ENCODE measurements around the gene HEBP2.

DNA sequence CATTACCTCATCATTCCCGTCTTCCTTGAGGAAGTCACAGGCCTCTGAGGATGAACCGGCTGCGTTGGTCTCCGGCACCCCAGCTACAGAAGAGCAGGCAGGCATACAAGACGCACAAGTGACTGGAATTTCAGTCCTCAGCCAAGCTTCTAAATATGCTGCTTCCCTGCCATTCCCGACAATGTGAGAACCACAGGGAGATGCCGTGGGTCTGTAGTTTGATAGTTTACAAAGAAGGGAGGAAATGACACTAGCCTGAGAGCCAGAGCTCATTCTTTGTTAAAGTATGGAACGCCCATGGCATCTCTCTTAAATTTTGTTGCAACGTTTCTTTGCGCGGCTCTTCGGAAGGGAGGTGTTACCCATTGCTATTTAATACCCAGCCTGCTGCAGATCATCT, 25.7 kb downstream of the HEBP2 start:
- no peak for TF ChIP-seq U2AF2 (IDR thresholded peaks at IDR 0.05; ENCODE audit: low read depth, low read length)
- no peak for TF ChIP-seq NFRKB (IDR thresholded peaks at IDR 0.05)
- no peak for TF ChIP-seq ATAD3A (CRISPR knock-in tag; IDR thresholded peaks at IDR 0.05)
- no peak for TF ChIP-seq ZNF431 (CRISPR knock-in tag; IDR thresholded peaks at IDR 0.05; ENCODE audit: borderline replicate concordance, low read depth)
- no peak for TF ChIP-seq EP300 (IDR thresholded peaks at IDR 0.05; ENCODE audit: low read depth in 2 of 2, low read length in 2 of 2)
- TF ChIP-seq EP300 (CRISPR knock-in tag; IDR thresholded peaks at IDR 0.05; ENCODE audit: borderline replicate concordance) = no peak
- TF ChIP-seq, protein P1, sequence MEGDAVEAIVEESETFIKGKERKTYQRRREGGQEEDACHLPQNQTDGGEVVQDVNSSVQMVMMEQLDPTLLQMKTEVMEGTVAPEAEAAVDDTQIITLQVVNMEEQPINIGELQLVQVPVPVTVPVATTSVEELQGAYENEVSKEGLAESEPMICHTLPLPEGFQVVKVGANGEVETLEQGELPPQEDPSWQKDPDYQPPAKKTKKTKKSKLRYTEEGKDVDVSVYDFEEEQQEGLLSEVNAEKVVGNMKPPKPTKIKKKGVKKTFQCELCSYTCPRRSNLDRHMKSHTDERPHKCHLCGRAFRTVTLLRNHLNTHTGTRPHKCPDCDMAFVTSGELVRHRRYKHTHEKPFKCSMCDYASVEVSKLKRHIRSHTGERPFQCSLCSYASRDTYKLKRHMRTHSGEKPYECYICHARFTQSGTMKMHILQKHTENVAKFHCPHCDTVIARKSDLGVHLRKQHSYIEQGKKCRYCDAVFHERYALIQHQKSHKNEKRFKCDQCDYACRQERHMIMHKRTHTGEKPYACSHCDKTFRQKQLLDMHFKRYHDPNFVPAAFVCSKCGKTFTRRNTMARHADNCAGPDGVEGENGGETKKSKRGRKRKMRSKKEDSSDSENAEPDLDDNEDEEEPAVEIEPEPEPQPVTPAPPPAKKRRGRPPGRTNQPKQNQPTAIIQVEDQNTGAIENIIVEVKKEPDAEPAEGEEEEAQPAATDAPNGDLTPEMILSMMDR (CRISPR knock-in tag; IDR thresholded peaks at IDR 0.05) = no peak
- TF ChIP-seq SRF (IDR thresholded peaks at IDR 0.05; ENCODE audit: low read depth, low read length) = no peak
- TF ChIP-seq, protein P2, sequence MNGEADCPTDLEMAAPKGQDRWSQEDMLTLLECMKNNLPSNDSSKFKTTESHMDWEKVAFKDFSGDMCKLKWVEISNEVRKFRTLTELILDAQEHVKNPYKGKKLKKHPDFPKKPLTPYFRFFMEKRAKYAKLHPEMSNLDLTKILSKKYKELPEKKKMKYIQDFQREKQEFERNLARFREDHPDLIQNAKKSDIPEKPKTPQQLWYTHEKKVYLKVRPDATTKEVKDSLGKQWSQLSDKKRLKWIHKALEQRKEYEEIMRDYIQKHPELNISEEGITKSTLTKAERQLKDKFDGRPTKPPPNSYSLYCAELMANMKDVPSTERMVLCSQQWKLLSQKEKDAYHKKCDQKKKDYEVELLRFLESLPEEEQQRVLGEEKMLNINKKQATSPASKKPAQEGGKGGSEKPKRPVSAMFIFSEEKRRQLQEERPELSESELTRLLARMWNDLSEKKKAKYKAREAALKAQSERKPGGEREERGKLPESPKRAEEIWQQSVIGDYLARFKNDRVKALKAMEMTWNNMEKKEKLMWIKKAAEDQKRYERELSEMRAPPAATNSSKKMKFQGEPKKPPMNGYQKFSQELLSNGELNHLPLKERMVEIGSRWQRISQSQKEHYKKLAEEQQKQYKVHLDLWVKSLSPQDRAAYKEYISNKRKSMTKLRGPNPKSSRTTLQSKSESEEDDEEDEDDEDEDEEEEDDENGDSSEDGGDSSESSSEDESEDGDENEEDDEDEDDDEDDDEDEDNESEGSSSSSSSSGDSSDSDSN (CRISPR knock-in tag; IDR thresholded peaks at IDR 0.05) = no peak
- no peak for TF ChIP-seq KDM3A (CRISPR knock-in tag; IDR thresholded peaks at IDR 0.05; ENCODE audit: low read depth)
